Esophagus muscularis mucosa (tissue), 4 donors: ENCODE results near the gene SSTR5. TPM values are rescaled to one million over a fixed set of nuclear protein-coding genes. Genes with fewer than 3 reads are reported as not detected.

ENCODE experiments used
- DNase-seq: peaks from one replicate; pipeline ENCODE4 v3.0.0-alpha.2; 2017; ENCODE audit errors: extremely low spot score
- H3K27ac ChIP-seq, 4 donors: fragments of 200-600 bp; sonication (generic); replicated peaks in 1 of 4; 1 replicate in 3 of 4; 2 replicates in 1 of 4; pipeline ENCODE4 v1.5.1; 2016 to 2019; ENCODE audit warnings: mild to moderate bottlenecking in 1 of 4
- H3K27me3 ChIP-seq, 4 donors: fragments of 200-600 bp; sonication (generic); one replicate each; pipeline versions ENCODE4 v1.5.1 to v1.6.0; 2016 to 2019
- H3K36me3 ChIP-seq, 4 donors: fragments of 200-600 bp; sonication (generic); one replicate each; pipeline ENCODE4 v1.5.1; 2016 to 2019
- H3K4me1 ChIP-seq, 4 donors: fragments of 200-600 bp; sonication (generic); one replicate each; pipeline ENCODE4 v1.5.1; 2016 to 2019
- H3K4me3 ChIP-seq, 4 donors: fragments of 200-600 bp; sonication (generic); 1 replicate in 2 of 4; 2 replicates in 2 of 4; pipeline ENCODE4 v1.5.1; 2016 to 2019; ENCODE audit warnings: mild to moderate bottlenecking in 4 of 4, moderate library complexity in 1 of 4
- H3K9me3 ChIP-seq, 4 donors: fragments of 200-600 bp; sonication (generic); 1 replicate in 3 of 4; 2 replicates in 1 of 4; pipeline ENCODE4 v1.5.1; 2016 to 2019
- EP300 ChIP-seq: sonication (generic); formaldehyde crosslinking; IDR thresholded peaks from one replicate; pipeline ENCODE4 v1.6.1; 2017; ENCODE audit warnings: antibody characterized with exemption
- POLR2A ChIP-seq: fragments of 450-650 bp; IDR thresholded peaks from one replicate; pipeline ENCODE4 v1.6.1; 2017; ENCODE audit warnings: antibody characterized with exemption, moderate library complexity, mild to moderate bottlenecking, low read depth
- POLR2AphosphoS5 ChIP-seq, 2 donors: sonication (generic); formaldehyde crosslinking; IDR thresholded peaks; one replicate each; pipeline ENCODE4 v1.6.1; 2017; ENCODE audit warnings: antibody characterized with exemption in 2 of 2
- WGBS: methylation state at CpG from one replicate; pipeline ENCODE4 v1.1.5; 2018; 5-methylcytosine and 5-hydroxymethylcytosine counted together
- intact Hi-C: fragments of 100-400 bp; cut with DNase I; formaldehyde crosslinking; loops from one replicate; pipeline ENCODE4 v1.15.1; 2023
- total RNA-seq, 4 donors: library from RNA; depleted of rRNA; stranded (reverse); fragments of >200 nt; gene quantifications; one replicate each; pipeline versions ENCODE4 v1.1.0 to v1.2.1, GENCODE V29; 2016
- TF ChIP-seq, protein P1 (sequence below), 3 experiments: fragments of 200-600 bp in 2 of 3; fragments of 450-650 bp in 1 of 3; sonication (generic) in 2 of 3; IDR thresholded peaks; one replicate each; pipeline ENCODE4 v1.5.1; 2017 to 2019; ENCODE audit warnings: antibody characterized with exemption in 3 of 3, mild to moderate bottlenecking in 2 of 3, moderate library complexity in 1 of 3

SSTR5 gene
- total RNA-seq, 4 donors from 2014 or later: not detected

DNA sequence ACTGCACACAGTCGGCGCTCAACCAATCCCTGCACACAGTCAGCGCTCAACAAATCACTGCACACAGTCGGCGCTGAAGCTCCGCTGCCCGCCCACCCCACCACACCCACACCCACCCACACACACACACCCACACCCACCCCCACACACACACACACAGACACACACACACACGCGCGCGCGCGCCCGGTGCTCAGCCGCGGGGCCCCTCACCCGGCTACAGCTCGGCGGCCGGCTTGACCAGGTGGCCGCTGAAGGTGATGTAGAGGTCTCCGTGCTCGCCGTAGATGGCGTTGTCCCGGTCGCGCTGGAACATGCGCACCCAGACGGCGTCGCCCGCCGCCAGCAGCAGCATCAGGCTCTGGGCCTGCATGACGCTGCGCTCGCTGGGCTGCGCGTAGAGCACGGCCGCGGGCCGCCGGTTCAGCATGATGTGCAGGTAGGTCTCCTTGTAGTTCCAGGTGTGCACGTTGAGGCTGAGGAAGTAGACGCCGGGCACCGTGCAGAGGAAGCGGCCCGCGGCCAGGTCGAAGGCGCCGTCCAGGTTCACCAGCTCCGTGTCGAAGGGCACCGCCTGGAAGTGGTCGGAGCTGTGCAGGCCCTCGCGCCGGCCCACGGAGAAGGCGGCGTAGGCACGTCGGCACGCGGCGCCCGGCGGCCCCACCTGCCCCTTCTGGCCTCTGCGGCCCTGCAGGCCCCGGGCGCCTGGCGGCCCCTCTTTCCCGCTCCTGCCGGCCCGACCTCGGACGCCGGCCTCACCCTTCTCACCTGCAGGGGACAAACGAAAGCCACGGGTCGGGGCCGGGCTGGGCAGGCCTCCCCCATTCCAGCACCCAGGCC, 21.0 kb downstream of the SSTR5 start:
- Histone ChIP-seq H3K27ac (no peak overlapping the region), H3K36me3 (no peaks in the 10 kb centered on the region), H3K4me1 (peaks cover 20 to 30% (median 25%) of the 10 kb centered on the region in 4 donors), H3K27me3 (peaks cover under 1 to 71% (median 16%) of the 10 kb centered on the region in 4 donors), H3K4me3 (no peak overlapping the region), H3K9me3 (no peaks in the 10 kb centered on the region)
- TF ChIP-seq EP300: no peak
- no peak for TF ChIP-seq POLR2AphosphoS5 (IDR thresholded peaks at IDR 0.05)
- TF ChIP-seq, protein P1, sequence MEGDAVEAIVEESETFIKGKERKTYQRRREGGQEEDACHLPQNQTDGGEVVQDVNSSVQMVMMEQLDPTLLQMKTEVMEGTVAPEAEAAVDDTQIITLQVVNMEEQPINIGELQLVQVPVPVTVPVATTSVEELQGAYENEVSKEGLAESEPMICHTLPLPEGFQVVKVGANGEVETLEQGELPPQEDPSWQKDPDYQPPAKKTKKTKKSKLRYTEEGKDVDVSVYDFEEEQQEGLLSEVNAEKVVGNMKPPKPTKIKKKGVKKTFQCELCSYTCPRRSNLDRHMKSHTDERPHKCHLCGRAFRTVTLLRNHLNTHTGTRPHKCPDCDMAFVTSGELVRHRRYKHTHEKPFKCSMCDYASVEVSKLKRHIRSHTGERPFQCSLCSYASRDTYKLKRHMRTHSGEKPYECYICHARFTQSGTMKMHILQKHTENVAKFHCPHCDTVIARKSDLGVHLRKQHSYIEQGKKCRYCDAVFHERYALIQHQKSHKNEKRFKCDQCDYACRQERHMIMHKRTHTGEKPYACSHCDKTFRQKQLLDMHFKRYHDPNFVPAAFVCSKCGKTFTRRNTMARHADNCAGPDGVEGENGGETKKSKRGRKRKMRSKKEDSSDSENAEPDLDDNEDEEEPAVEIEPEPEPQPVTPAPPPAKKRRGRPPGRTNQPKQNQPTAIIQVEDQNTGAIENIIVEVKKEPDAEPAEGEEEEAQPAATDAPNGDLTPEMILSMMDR (IDR thresholded peaks at IDR 0.05): no peak
- no peak for TF ChIP-seq POLR2A
- intact Hi-C loops: no loop called here
- no peak for DNase-seq
- 38% methylated on average over 26 of the region's 85 CpGs for WGBS

DNA sequence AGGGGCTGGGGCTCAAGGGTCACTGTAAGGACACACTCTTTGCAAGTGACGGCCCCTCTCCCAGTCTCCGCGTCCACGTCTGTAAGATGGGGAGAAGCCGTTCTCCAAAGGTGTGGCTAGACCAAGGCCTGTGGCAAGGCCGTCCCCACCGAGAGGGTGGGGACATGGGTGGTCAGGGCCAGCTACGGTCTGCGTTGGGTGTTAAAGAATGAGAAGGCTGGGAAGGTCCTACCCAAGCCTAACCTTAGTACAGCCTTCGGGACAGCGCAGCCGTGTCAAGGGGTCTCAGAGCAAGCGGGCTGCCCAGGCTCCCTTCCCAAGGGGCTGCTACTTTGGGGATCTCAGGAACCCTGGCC, 21.6 kb downstream of the SSTR5 start:
- intact Hi-C loops: no loop called here
- Histone ChIP-seq H3K4me3 (no peak overlapping the region), H3K4me1 (peaks cover 18 to 28% (median 24%) of the 10 kb centered on the region in 4 donors), H3K9me3 (no peaks in the 10 kb centered on the region), H3K36me3 (no peaks in the 10 kb centered on the region), H3K27ac (no peak overlapping the region), H3K27me3 (peaks cover 4 to 71% (median 10%) of the 10 kb centered on the region in 4 donors)
- WGBS: 68% methylated on average over 9 of the region's 13 CpGs
- no peak for TF ChIP-seq EP300
- TF ChIP-seq, protein P1 (IDR thresholded peaks at IDR 0.05): no peak
- TF ChIP-seq POLR2A: no peak
- TF ChIP-seq POLR2AphosphoS5 (IDR thresholded peaks at IDR 0.05): no peak
- DNase-seq: no peak

DNA sequence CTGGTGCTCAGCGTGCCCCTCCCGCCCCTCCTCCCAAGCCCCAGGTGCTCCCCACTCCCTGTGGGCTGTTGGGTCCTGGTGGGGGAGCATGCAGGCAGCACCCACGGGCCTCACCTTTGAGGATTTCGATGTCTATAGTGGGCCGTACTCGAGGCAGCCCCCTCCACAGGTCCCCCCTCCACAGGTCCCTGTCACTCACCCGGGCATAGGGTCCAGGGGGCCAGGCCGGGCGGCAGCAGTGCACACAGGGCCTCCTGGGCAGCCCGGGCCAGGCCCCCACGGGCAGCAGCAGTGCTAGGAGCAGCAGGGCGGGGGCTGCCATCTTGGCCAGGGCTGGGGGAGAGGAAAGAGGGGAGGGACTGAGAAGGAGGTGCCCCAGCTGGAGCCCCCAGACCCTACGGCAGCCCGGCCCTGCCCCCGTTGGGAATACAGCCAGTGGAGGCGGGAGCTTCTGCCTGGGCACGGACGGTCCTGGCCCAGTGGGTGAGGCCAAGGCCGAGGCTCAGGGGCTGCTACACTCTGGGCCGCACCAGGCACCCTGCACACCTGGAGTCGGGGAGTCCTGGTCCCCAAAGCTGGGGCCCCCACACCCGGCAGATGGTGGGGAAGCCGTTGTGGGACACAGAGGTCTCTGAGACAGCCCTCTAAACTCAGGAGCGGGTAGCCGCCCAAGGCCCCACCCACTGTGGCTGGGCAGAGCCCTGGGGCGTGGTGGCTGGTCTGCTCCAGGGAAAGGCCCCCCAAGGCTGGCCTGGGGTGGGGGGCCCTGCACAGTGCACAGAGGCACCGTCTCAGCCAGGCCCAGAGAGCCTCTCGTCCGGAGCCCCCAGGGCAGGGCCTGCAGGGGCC, 22.3 kb downstream of the SSTR5 start:
- WGBS: 62% methylated on average over 6 of the region's 29 CpGs

DNA sequence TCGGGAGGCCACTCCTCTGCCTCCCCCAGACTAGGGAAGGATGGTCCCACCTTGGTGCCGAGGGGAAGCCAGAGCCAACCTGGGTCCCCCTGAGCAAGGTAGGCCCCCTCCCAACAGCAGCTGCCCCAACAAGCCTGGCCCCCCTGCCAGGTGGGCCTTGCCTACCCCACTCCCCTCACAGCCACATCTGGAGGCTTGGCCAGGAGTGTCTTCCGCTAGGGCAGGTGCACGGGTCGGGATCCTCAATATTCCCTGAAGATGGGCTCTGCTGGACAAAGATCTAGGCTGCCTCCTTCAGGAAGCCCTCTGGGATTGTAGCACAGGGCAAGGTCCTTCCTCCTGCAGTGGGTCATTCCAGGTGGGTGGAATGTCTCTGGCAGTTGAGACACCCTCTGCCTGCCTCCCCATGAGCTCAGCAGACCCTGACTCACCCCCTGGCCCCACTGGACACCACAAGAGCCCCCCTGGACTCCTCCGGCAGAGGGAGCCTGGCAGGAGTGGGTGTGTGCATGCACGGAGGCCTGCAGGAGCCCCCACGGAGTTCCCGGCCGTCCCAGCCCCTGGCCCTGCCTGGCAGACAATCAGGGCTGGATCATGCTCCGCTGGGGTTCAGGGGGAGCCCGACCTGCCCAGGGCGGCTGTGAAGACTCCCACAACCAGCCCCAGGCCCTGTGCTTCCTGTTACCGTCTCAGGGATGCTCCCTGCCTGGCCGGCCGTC, 23.1 kb downstream of the SSTR5 start:
- no peaks in the 10 kb centered on the region for H3K36me3 ChIP-seq
- H3K27me3 ChIP-seq: peaks cover 4 to 71% (median 9%) of the 10 kb centered on the region in 4 donors
- H3K4me1 ChIP-seq: peaks cover 3 to 14% (median 9%) of the 10 kb centered on the region in 4 donors
- H3K27ac ChIP-seq: no peak overlapping the region
- intact Hi-C loops: no loop called here
- no peak for DNase-seq
- 74% methylated on average over 5 of the region's 16 CpGs for WGBS
- no peak for TF ChIP-seq POLR2AphosphoS5 (IDR thresholded peaks at IDR 0.05)
- TF ChIP-seq, protein P1 (IDR thresholded peaks at IDR 0.05): no peak
- no peak for TF ChIP-seq EP300
- TF ChIP-seq POLR2A: no peak
- no peaks in the 10 kb centered on the region for H3K9me3 ChIP-seq
- no peak overlapping the region for H3K4me3 ChIP-seq

More for the DNA sequence above, 22.3 kb downstream of the SSTR5 start:
- no peak for DNase-seq
- no peak overlapping the region for H3K4me3 ChIP-seq
- peaks cover 11 to 21% (median 17%) of the 10 kb centered on the region in 4 donors for H3K4me1 ChIP-seq
- TF ChIP-seq EP300 (no peak), POLR2AphosphoS5 (IDR thresholded peaks at IDR 0.05) (no peak), POLR2A (no peak)
- TF ChIP-seq, protein P1 (IDR thresholded peaks at IDR 0.05): no peak
- no peak overlapping the region for H3K27ac ChIP-seq
- H3K27me3 ChIP-seq: peaks cover 4 to 71% (median 7%) of the 10 kb centered on the region in 4 donors
- no peaks in the 10 kb centered on the region for H3K36me3 ChIP-seq
- intact Hi-C loops: no loop called here
- no peaks in the 10 kb centered on the region for H3K9me3 ChIP-seq
